ENCODE results near the gene PNPLA7.
"Not testable (repeated sequence)": the region's sequence is repeated elsewhere in the genome, so short reads cannot be mapped to it uniquely, and the experiment has no call there.

The PNPLA7 gene

GRCh38 chr9:137521405-137521985, 28.7 kb downstream of the PNPLA7 start:
- Histone ChIP-seq H3K27me3 (ENCODE audit: insufficient read depth, low read length, poor library complexity) (no peaks in the 10 kb centered on the region), H3K27ac (ENCODE audit: low read length) (no peak overlapping the region), H3K4me3 (ENCODE audit: low read depth in 1 of 2, low read length in 2 of 2) (no peak overlapping the region), H3K9me3 (ENCODE audit: insufficient read depth, low read length, severe bottlenecking) (no peaks in the 10 kb centered on the region), H3K4me2 (ENCODE audit: insufficient read depth, low read length) (no peak overlapping the region), H2AFZ (ENCODE audit: low read depth, low read length) (no peak overlapping the region), H3K36me3 (ENCODE audit: insufficient read depth, low read length) (no peaks in the 10 kb centered on the region), H3K4me1 (ENCODE audit: insufficient read depth, low read length) (no peaks in the 10 kb centered on the region), H3K9ac (ENCODE audit: low read depth, low read length) (no peak overlapping the region), H4K20me1 (ENCODE audit: insufficient read depth, low read length) (no peaks in the 10 kb centered on the region; the same call in 1 of the 2 replicates), H3K79me2 (ENCODE audit: insufficient read depth, low read length) (no peaks in the 10 kb centered on the region)
- DNase-seq (no peak), ATAC-seq (ENCODE audit: insufficient read depth, low read depth) (no peak)
- TF ChIP-seq CTCF (IDR thresholded peaks at IDR 0.05; ENCODE audit: borderline replicate concordance, extremely low read depth, low read length, poor library complexity, severe bottlenecking), result no peak
- TF ChIP-seq EZH2 (IDR thresholded peaks at IDR 0.05; ENCODE audit: borderline replicate concordance, low read depth, low read length, severe bottlenecking), result no peak

- Histone ChIP-seq H4K20me1 (ENCODE audit: insufficient read depth, low read length) (no peaks in the 10 kb centered on the region; the same call in 1 of the 2 replicates), H3K27me3 (ENCODE audit: insufficient read depth, low read length, poor library complexity) (no peaks in the 10 kb centered on the region), H3K27ac (ENCODE audit: low read length) (no peak overlapping the region), H3K9me3 (ENCODE audit: insufficient read depth, low read length, severe bottlenecking) (no peaks in the 10 kb centered on the region), H3K4me1 (ENCODE audit: insufficient read depth, low read length) (no peaks in the 10 kb centered on the region), H3K4me2 (ENCODE audit: insufficient read depth, low read length) (no peak overlapping the region), H3K4me3 (ENCODE audit: low read depth in 1 of 2, low read length in 2 of 2) (no peak overlapping the region), H3K36me3 (ENCODE audit: insufficient read depth, low read length) (no peaks in the 10 kb centered on the region), H3K9ac (ENCODE audit: low read depth, low read length) (no peak overlapping the region), H3K79me2 (ENCODE audit: insufficient read depth, low read length) (no peaks in the 10 kb centered on the region), H2AFZ (ENCODE audit: low read depth, low read length) (no peak overlapping the region)
- DNase-seq (no peak), ATAC-seq (ENCODE audit: insufficient read depth, low read depth) (no peak)
- no peak for TF ChIP-seq EZH2 (IDR thresholded peaks at IDR 0.05; ENCODE audit: borderline replicate concordance, low read depth, low read length, severe bottlenecking)
- TF ChIP-seq CTCF (IDR thresholded peaks at IDR 0.05; ENCODE audit: borderline replicate concordance, extremely low read depth, low read length, poor library complexity, severe bottlenecking), result no peak
Observed at GRCh38 chr9:137520614-137521404, 29.4 kb downstream of the PNPLA7 start.

GRCh38 chr9:137519553-137519952, 30.6 kb downstream of the PNPLA7 start:
- no peaks in the 10 kb centered on the region for H3K36me3 ChIP-seq (ENCODE audit: insufficient read depth, low read length)
- H3K4me3 ChIP-seq (ENCODE audit: low read depth in 1 of 2, low read length in 2 of 2), result no peak overlapping the region
- no peak overlapping the region for H3K4me2 ChIP-seq (ENCODE audit: insufficient read depth, low read length)
- H2AFZ ChIP-seq (ENCODE audit: low read depth, low read length), result no peak overlapping the region
- no peak for TF ChIP-seq EZH2 (IDR thresholded peaks at IDR 0.05; ENCODE audit: borderline replicate concordance, low read depth, low read length, severe bottlenecking)
- H3K79me2 ChIP-seq (ENCODE audit: insufficient read depth, low read length), result no peaks in the 10 kb centered on the region
- no peak overlapping the region for H3K9ac ChIP-seq (ENCODE audit: low read depth, low read length)
- no peak for DNase-seq
- no peaks in the 10 kb centered on the region for H3K9me3 ChIP-seq (ENCODE audit: insufficient read depth, low read length, severe bottlenecking)
- ATAC-seq (ENCODE audit: insufficient read depth, low read depth), result no peak
- H3K4me1 ChIP-seq (ENCODE audit: insufficient read depth, low read length), result no peaks in the 10 kb centered on the region
- no peak overlapping the region for H3K27ac ChIP-seq (ENCODE audit: low read length)
- H3K27me3 ChIP-seq (ENCODE audit: insufficient read depth, low read length, poor library complexity), result no peaks in the 10 kb centered on the region
- H4K20me1 ChIP-seq (ENCODE audit: insufficient read depth, low read length), result no peaks in the 10 kb centered on the region; the same call in 1 of the 2 replicates

DNA sequence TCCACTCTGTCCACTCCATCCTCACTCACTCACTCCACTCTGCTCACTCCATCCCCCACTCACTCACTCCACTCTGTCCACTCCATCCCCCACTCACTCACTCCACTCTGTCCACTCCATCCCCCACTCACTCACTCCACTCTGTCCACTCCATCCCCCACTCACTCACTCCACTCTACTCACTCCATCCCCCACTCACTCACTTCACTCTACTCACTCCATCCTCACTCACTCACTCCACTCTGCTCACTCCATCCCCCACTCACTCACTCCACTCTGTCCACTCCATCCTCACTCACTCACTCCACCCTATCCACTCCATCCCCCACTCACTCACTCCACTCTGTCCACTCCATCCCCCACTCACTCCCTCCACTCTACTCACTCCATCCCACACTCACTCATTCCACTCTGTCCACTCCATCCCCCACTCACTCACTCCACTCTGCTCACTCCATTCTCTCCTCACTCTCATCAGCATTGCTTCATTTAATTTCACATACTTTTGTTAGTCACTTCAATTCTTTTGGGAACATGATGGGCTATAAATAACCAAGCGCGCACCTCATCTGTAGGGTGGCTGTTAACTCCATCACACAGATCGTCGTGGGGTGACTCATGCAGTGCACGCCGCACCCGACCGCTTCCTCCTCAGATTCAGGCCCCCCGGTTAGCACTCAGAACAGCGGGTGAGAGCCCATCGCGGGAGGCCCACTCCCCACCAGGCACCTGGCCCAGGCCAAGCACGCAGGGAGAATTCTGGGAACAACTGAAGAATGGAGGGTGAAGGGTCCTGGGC, 31.3 kb downstream of the PNPLA7 start:
- H3K4me2 ChIP-seq (ENCODE audit: insufficient read depth, low read length); H3K27me3 ChIP-seq (ENCODE audit: insufficient read depth, low read length, poor library complexity); DNase-seq; H4K20me1 ChIP-seq (ENCODE audit: insufficient read depth, low read length); H3K36me3 ChIP-seq (ENCODE audit: insufficient read depth, low read length); H3K4me3 ChIP-seq (ENCODE audit: low read depth in 1 of 2, low read length in 2 of 2); ATAC-seq (ENCODE audit: insufficient read depth, low read depth); H3K27ac ChIP-seq (ENCODE audit: low read length); H3K9me3 ChIP-seq (ENCODE audit: insufficient read depth, low read length, severe bottlenecking); H3K79me2 ChIP-seq (ENCODE audit: insufficient read depth, low read length); H2AFZ ChIP-seq (ENCODE audit: low read depth, low read length); H3K4me1 ChIP-seq (ENCODE audit: insufficient read depth, low read length); H3K9ac ChIP-seq (ENCODE audit: low read depth, low read length): not testable (repeated sequence)
